ENCODE results near the gene ATAD3C.

ATAD3C gene

GRCh38 chr1:1434131-1434823 lies 15.2 kb upstream of the ATAD3C start:
- H3K4me3 ChIP-seq (ENCODE audit: low read depth, low read length) = no peak overlapping the region
- no peak for DNase-seq (ENCODE audit: low read depth)
- TF ChIP-seq CTCF (IDR thresholded peaks at IDR 0.05; ENCODE audit: low read depth, low read length, missing control alignments) = no peak

- TF ChIP-seq CTCF (IDR thresholded peaks at IDR 0.05; ENCODE audit: low read depth, low read length, missing control alignments) = no peak
- DNase-seq (ENCODE audit: low read depth) = no peak
- H3K4me3 ChIP-seq (ENCODE audit: low read depth, low read length) = no peak overlapping the region
Measured at GRCh38 chr1:1434824-1435105, 14.7 kb upstream of the ATAD3C start.

- no peak for TF ChIP-seq CTCF (IDR thresholded peaks at IDR 0.05; ENCODE audit: low read depth, low read length, missing control alignments)
- no peak within 1 kb of the TSS for H3K4me3 ChIP-seq (ENCODE audit: low read depth, low read length)
- no peak for DNase-seq (ENCODE audit: low read depth)
Measured at GRCh38 chr1:1435106-1435903, 14.2 kb upstream of the ATAD3C start, which contains the start of gene VWA1. TSS of gene VWA1 (plus strand) at chr1:1435690. CDS start at chr1:1435749, 59 bp downstream.

GRCh38 chr1:1435911-1436629 lies 13.4 kb upstream of the ATAD3C start:
- no peak for TF ChIP-seq CTCF (IDR thresholded peaks at IDR 0.05; ENCODE audit: low read depth, low read length, missing control alignments)
- H3K4me3 ChIP-seq (ENCODE audit: low read depth, low read length) = no peak overlapping the region
- DNase-seq (ENCODE audit: low read depth) = no peak

GRCh38 chr1:1436630-1437032 lies 12.9 kb upstream of the ATAD3C start:
- no peak overlapping the region for H3K4me3 ChIP-seq (ENCODE audit: low read depth, low read length)
- no peak for DNase-seq (ENCODE audit: low read depth)
- TF ChIP-seq CTCF (IDR thresholded peaks at IDR 0.05; ENCODE audit: low read depth, low read length, missing control alignments) = no peak

- H3K4me3 ChIP-seq (ENCODE audit: low read depth, low read length) = no peak overlapping the region
- no peak for TF ChIP-seq CTCF (IDR thresholded peaks at IDR 0.05; ENCODE audit: low read depth, low read length, missing control alignments)
- no peak for DNase-seq (ENCODE audit: low read depth)
Measured at GRCh38 chr1:1437033-1437903, 12.2 kb upstream of the ATAD3C start.
